Measurements from ENCODE around the gene CREB3.

The CREB3 gene

GRCh38 chr9:35710818-35711500 lies 21.5 kb upstream of the CREB3 start:
- DNase-seq (ENCODE audit: low spot score): no peak
- peak overlapping the region in 1 of 2 donors; percentile 43 for H3K27ac ChIP-seq
- TF ChIP-seq CTCF (IDR thresholded peaks at IDR 0.05): no peak
- H3K4me3 ChIP-seq: no peak overlapping the region

GRCh38 chr9:35711501-35712428 lies 20.7 kb upstream of the CREB3 start:
- no peak overlapping the region for H3K4me3 ChIP-seq
- no peak for DNase-seq (ENCODE audit: low spot score)
- peak overlapping the region in 1 of 2 donors; percentile 43 for H3K27ac ChIP-seq
- TF ChIP-seq CTCF (IDR thresholded peaks at IDR 0.05): no peak

GRCh38 chr9:35712762-35713400 lies 19.6 kb upstream of the CREB3 start:
- H3K27ac ChIP-seq: peak overlapping the region in 1 of 2 donors; percentile 49
- no peak for TF ChIP-seq CTCF (IDR thresholded peaks at IDR 0.05)
- DNase-seq (ENCODE audit: low spot score): no peak
- H3K4me3 ChIP-seq: no peak overlapping the region

GRCh38 chr9:35713578-35713977 lies 18.9 kb upstream of the CREB3 start:
- DNase-seq (ENCODE audit: low spot score): no peak
- Histone ChIP-seq H3K4me3 (no peak overlapping the region), H3K27ac (peak overlapping the region in 1 of 2 donors; percentile 63)
- no peak for TF ChIP-seq CTCF (IDR thresholded peaks at IDR 0.05)

- Histone ChIP-seq H3K4me3 (no peak overlapping the region), H3K27ac (peak overlapping the region in 1 of 2 donors; percentile 63)
- DNase-seq (ENCODE audit: low spot score): no peak
- no peak for TF ChIP-seq CTCF (IDR thresholded peaks at IDR 0.05)
These were observed 18.3 kb upstream of the CREB3 start for GRCh38 chr9:35714123-35714522.

- TF ChIP-seq CTCF (IDR thresholded peaks at IDR 0.05): no peak
- no peak overlapping the region for H3K4me3 ChIP-seq
- peak overlapping the region in 1 of 2 donors; percentile 63 for H3K27ac ChIP-seq
- no peak for DNase-seq (ENCODE audit: low spot score)
These were observed 17.8 kb upstream of the CREB3 start for GRCh38 chr9:35714579-35715252.
